Effector memory CD8-positive, alpha-beta T cell (primary cell): ENCODE measurements around the gene MAP3K5.
"Not testable (repeated sequence)": the region's sequence is repeated elsewhere in the genome, so short reads cannot be mapped to it uniquely, and the experiment has no call there.

Experiments used
- ATAC-seq: fragments of 150-1000 bp; cut with Tn5 transposase; replicated peaks from 2 replicates; pipeline ENCODE4 v1.10.0; 2021; ENCODE audit warnings: mild to moderate bottlenecking, moderate library complexity
- DNase-seq, 3 experiments: peaks; one replicate each; pipeline ENCODE4 v3.0.0; 2021
- H3K27ac Mint-ChIP-seq, 2 donors: one replicate each; pipeline ENCODE4 v1.8.0; 2022; ENCODE audit warnings: mild to moderate bottlenecking in 2 of 2, mixed read lengths in 2 of 2, moderate library complexity in 2 of 2
- H3K27me3 Mint-ChIP-seq, 2 donors: one replicate each; pipeline ENCODE4 v1.8.0; 2022; ENCODE audit warnings: mixed read lengths in 2 of 2
- H3K36me3 Mint-ChIP-seq: one replicate; pipeline ENCODE4 v1.8.0; 2022; ENCODE audit warnings: mild to moderate bottlenecking, moderate library complexity, mixed read lengths; ENCODE audit not compliant: insufficient read depth
- H3K4me1 Mint-ChIP-seq, 2 donors: one replicate each; pipeline ENCODE4 v1.8.0; 2022; ENCODE audit warnings: low read depth in 2 of 2, mixed read lengths in 2 of 2
- H3K4me3 Mint-ChIP-seq, 2 donors: one replicate each; pipeline ENCODE4 v1.8.0; 2022; ENCODE audit warnings: mild to moderate bottlenecking in 2 of 2, mixed read lengths in 2 of 2, moderate library complexity in 2 of 2
- H3K9me3 Mint-ChIP-seq, 2 donors: one replicate each; pipeline ENCODE4 v1.8.0; 2022; ENCODE audit warnings: mixed read lengths in 2 of 2

MAP3K5 gene

DNA sequence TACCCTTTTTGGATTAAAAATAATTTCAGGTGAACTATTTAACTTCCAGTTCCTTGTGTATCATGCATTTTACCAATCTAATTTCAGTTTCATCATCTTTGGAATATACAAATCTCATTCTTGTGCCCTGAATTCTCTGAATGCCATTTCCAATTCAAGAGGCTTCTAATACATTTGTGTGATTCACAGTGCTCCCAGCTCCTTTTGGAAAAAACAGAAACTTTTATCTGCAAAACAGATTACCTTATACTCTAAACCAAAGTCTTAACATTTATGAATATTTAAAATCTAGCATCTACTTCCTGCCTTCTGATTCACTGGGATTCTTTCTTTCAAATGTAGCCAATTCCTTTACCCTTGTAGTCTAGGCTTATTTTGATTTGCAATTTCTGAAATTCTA, 19.0 kb upstream of the MAP3K5 start:
- Mint-ChIP-seq H3K27ac (no peak overlapping the region), H3K36me3 (no peaks in the 10 kb centered on the region), H3K27me3 (no peaks in the 10 kb centered on the region), H3K4me1 (no peaks in the 10 kb centered on the region), H3K4me3 (no peak overlapping the region), H3K9me3 (no peaks in the 10 kb centered on the region)
- no peak for DNase-seq
- no peak for ATAC-seq

GRCh38 chr6:136809091-136809860, 17.0 kb upstream of the MAP3K5 start:
- no peak overlapping the region for H3K4me3 Mint-ChIP-seq
- ATAC-seq: no peak
- no peak overlapping the region for H3K27ac Mint-ChIP-seq
- H3K9me3 Mint-ChIP-seq: no peaks in the 10 kb centered on the region
- H3K36me3 Mint-ChIP-seq: no peaks in the 10 kb centered on the region
- H3K4me1 Mint-ChIP-seq: no peaks in the 10 kb centered on the region
- DNase-seq: no peak
- H3K27me3 Mint-ChIP-seq: no peaks in the 10 kb centered on the region

- ATAC-seq: no peak
- H3K27me3 Mint-ChIP-seq: peaks cover 10 to 16% of the 10 kb centered on the region in 2 donors
- H3K36me3 Mint-ChIP-seq: no peaks in the 10 kb centered on the region
- no peak overlapping the region for H3K4me3 Mint-ChIP-seq
- no peaks in the 10 kb centered on the region for H3K4me1 Mint-ChIP-seq
- no peaks in the 10 kb centered on the region for H3K9me3 Mint-ChIP-seq
- H3K27ac Mint-ChIP-seq: no peak overlapping the region
- no peak for DNase-seq
Observed at GRCh38 chr6:136803608-136804007, 11.3 kb upstream of the MAP3K5 start.

DNA sequence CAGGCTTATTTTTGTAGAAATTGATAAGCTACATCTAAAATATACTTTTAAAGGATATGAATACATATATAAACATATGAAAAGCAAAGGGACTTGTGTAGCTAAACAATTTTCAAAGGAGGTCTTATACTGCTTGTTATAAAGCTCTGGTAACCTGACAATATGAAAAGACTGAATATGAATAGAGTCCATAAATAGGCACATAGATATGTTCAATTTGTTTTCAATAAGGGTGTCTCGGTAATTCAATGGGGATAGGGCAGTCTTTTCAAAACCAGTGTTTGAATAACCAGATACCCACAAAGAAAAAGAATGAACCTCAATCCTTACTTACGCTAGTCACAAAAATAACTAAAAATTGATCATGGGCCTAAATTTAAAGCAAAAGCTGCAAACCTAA, 9.3 kb upstream of the MAP3K5 start:
- peaks cover 10 to 16% of the 10 kb centered on the region in 2 donors for H3K27me3 Mint-ChIP-seq
- no peak overlapping the region for H3K27ac Mint-ChIP-seq
- H3K36me3 Mint-ChIP-seq: no peaks in the 10 kb centered on the region
- DNase-seq (no peak), ATAC-seq (no peak)
- no peaks in the 10 kb centered on the region for H3K4me1 Mint-ChIP-seq
- H3K9me3 Mint-ChIP-seq: no peaks in the 10 kb centered on the region
- no peak overlapping the region for H3K4me3 Mint-ChIP-seq

DNA sequence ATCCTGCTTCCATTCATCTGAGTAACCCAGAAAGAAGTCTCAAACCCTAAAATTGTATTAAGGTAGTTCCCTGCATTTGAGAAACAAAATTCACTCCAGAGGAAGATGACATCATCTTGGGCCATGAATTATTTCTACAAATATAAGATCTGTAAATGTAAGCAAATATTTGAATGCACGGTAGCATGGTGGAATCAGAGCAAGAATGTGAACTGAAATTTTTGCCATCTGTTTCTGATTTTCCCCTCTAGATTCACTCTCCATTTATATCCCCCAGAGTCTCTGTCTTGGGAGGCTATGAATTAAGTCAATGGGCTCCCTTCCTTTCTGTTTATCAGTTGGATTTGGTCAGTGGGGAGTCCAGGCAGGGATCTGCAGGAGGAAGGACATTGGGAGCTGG, 5.8 kb upstream of the MAP3K5 start:
- no peak overlapping the region for H3K27ac Mint-ChIP-seq
- DNase-seq: no peak
- H3K4me1 Mint-ChIP-seq: peaks cover 4 to 5% of the 10 kb centered on the region in 2 donors
- H3K36me3 Mint-ChIP-seq: no peaks in the 10 kb centered on the region
- ATAC-seq: no peak
- H3K4me3 Mint-ChIP-seq: no peak overlapping the region
- no peaks in the 10 kb centered on the region for H3K9me3 Mint-ChIP-seq
- peaks cover 10 to 16% of the 10 kb centered on the region in 2 donors for H3K27me3 Mint-ChIP-seq

DNA sequence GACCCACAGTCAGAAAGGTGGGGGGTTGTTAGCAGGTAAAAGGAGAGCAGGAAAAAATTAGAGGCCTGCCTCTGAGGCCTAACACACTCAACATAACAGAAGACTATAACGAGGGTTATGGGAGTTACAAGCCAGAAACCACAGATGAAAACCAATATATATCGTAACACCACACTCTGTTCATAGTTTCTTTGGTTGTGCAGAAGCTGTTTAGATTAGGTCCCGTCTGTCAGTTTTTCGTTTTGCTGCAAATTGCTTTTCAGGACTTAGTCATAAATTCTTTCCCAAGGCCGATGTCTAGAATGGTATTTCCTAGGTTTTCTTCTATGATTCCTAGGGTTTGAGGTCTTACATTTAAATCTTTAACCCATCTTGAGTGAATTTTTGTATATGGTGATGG, 3.7 kb upstream of the MAP3K5 start:
- Mint-ChIP-seq H3K9me3 (no peaks in the 10 kb centered on the region), H3K27me3 (peaks cover 0 to 8% of the 10 kb centered on the region in 2 donors), H3K36me3 (peaks cover 16% of the 10 kb centered on the region), H3K4me1 (peaks cover 7% of the 10 kb centered on the region in 2 donors), H3K4me3 (no peak overlapping the region), H3K27ac (no peak overlapping the region)
- ATAC-seq: no peak
- DNase-seq: no peak

GRCh38 chr6:136795386-136795785, 3.1 kb upstream of the MAP3K5 start:
- peak overlapping the region in 1 of 2 donors; percentile 39 for H3K27ac Mint-ChIP-seq
- H3K27me3 Mint-ChIP-seq: peaks cover 0 to 5% of the 10 kb centered on the region in 2 donors
- H3K4me1 Mint-ChIP-seq: peaks cover 7 to 11% of the 10 kb centered on the region in 2 donors
- ATAC-seq (no peak), DNase-seq (no peak)
- H3K36me3 Mint-ChIP-seq: peaks cover 16% of the 10 kb centered on the region
- no peaks in the 10 kb centered on the region for H3K9me3 Mint-ChIP-seq
- H3K4me3 Mint-ChIP-seq: no peak overlapping the region

GRCh38 chr6:136793363-136793762, 1.1 kb upstream of the MAP3K5 start:
- peaks cover 16 to 22% of the 10 kb centered on the region in 2 donors for H3K4me1 Mint-ChIP-seq
- no peaks in the 10 kb centered on the region for H3K9me3 Mint-ChIP-seq
- H3K27me3 Mint-ChIP-seq: no peaks in the 10 kb centered on the region
- DNase-seq (no peak), ATAC-seq (no peak)
- peak overlapping the region; percentile 95 to 98 for H3K4me3 Mint-ChIP-seq
- H3K36me3 Mint-ChIP-seq: peaks cover 22% of the 10 kb centered on the region
- peak overlapping the region; percentile 98 to 99 for H3K27ac Mint-ChIP-seq

DNA sequence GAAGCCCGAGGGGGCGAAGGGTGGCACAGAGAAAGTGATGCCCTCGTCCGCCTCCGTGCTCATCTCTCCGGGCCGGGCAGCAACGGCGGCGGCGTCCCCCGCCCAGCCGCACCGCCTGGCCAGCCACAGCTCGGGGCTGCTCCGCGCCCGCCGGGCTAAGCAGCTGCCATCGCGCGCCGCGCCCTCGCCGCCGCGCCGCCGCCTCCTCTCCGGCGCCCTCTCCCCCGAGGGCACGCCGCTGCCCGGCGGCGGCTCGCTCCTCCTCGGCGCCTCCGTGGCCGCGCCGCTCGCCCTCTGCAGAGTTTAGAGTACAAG, 225 bp downstream of the MAP3K5 start:
- peaks cover 29 to 33% of the 10 kb centered on the region in 2 donors for H3K4me1 Mint-ChIP-seq
- H3K9me3 Mint-ChIP-seq: no peaks in the 10 kb centered on the region
- H3K27ac Mint-ChIP-seq: peak overlapping the region; percentile 98 to 99
- peak overlapping the region; percentile 95 to 98 for H3K4me3 Mint-ChIP-seq
- no peaks in the 10 kb centered on the region for H3K27me3 Mint-ChIP-seq
- DNase-seq (peak in 1 of 3 experiments; percentile 39), ATAC-seq (no peak)
- H3K36me3 Mint-ChIP-seq: peaks cover 25% of the 10 kb centered on the region

DNA sequence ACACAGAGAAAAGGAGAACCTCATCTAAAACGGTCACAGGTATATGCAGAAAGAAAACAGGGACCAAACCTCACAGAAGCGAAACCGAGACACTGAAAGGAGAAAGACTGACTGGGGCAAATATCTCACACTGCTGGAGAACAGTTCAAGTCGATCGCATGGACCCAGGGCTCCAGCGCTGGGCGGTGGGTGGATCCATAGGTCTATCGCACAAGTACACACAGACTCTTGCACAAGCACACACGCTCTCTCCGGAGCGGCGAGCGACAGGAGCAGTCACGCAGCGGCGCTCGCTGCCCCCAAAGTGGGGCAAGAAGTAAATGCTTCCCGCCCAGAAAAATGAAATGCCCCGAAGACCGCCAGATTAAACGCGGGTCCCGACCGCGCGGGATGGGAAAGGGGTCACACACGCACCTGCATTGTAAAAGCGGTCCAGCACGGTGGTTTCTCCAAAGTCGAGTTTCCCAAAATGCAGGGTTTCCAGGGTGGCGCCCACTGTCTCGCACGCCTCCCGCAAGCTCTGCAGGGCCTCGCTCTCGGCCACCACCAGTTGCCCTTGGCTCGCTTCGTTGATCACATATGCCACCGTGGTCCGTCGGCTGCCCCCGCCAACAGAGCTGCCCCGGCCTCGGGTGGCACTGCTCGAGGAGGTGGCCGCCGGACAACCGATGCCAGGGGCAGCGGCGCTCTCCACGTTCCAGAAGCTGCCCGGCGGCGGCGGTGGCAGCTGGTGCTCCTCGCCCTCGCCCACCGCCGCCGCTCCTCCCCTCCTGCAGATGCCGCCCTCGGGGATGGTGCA, 782 bp downstream of the MAP3K5 start:
- Mint-ChIP-seq H3K36me3 (peaks cover 25% of the 10 kb centered on the region), H3K27me3 (no peaks in the 10 kb centered on the region), H3K27ac (peak overlapping the region; percentile 84 to 99), H3K9me3 (no peaks in the 10 kb centered on the region), H3K4me1 (peaks cover 33 to 35% of the 10 kb centered on the region in 2 donors), H3K4me3 (peak overlapping the region; percentile 95 to 98)
- ATAC-seq (peak; percentile 2), DNase-seq (peak; percentile 25 to 49 (median 32))

DNA sequence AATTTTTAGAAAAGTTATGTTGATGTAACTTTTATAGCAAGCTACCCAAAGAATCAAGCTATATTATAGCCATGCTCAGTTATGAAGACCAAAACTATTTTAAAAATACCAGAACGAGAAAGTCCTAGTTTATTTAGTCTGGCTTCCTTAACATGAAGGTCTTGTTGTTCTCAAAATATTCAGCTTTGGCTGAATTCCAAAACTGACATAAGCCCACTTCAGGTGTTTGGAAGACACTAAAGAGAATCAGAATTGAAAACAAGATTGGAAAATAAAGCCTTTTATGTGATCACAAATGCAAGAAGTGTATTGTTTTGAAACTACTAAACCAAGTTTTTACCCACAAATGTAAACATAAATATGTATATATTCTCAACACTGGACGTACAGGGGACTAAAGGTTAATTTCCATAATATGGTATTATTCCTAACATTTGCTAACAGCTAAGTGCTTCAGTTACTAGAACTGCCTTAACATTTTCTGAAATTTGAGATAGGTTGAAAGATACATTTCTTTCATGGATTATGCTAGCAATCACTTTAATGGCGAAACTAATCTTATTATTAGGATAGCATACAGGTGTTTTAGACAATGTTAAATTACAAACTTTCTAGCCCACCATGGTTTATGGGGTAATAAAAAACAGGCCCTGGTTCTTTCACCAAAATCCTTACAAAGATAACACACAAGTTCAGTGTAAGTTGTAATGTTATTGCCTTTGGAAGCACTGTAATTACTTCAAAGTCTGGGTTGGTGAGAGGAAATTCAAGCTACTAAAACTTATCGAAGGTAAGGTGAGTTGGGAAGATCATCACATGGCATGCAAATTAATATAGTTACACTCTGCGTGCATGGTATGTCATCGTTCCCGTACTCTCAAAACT, 1.6 kb downstream of the MAP3K5 start:
- H3K4me1 Mint-ChIP-seq: peaks cover 37% of the 10 kb centered on the region in 2 donors
- peaks cover 27% of the 10 kb centered on the region for H3K36me3 Mint-ChIP-seq
- ATAC-seq (no peak), DNase-seq (no peak)
- peak overlapping the region; percentile 84 to 99 for H3K27ac Mint-ChIP-seq
- H3K9me3 Mint-ChIP-seq: no peaks in the 10 kb centered on the region
- H3K27me3 Mint-ChIP-seq: no peaks in the 10 kb centered on the region
- peak overlapping the region; percentile 95 to 98 for H3K4me3 Mint-ChIP-seq

DNA sequence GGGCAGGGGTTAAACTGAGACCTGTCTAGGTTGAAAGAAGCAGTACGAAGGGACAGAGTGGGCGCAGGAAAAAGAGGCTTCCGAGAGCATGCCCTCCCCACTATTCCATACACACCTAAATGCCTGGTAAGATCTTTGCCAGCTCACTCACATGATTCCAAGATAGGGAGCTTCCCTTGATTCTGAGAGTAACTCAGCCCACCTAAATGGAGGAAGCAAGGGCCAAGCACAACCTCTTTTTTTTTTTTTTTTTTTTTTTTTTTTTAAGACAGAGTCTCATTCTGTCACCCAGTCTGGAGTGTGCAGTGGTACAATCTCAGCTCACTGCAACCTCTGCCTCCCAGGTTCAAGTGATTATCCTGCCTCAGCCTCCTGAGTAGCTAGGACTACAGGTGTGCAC, 2.8 kb downstream of the MAP3K5 start:
- not testable (repeated sequence) for H3K9me3 Mint-ChIP-seq, DNase-seq, H3K27me3 Mint-ChIP-seq, ATAC-seq
- Mint-ChIP-seq H3K27ac (peak overlapping the region; percentile 84 to 99), H3K36me3 (peaks cover 38% of the 10 kb centered on the region), H3K4me3 (peak overlapping the region; percentile 95 to 98), H3K4me1 (peaks cover 48 to 49% of the 10 kb centered on the region in 2 donors)
